SK-N-MC (cell line): ENCODE measurements around the gene MOV10L1.

Source experiments
- EZH2 ChIP-seq: fragments of 200-600 bp; sonication (generic); IDR thresholded peaks from one replicate; pipeline ENCODE4 v1.6.1; 2017; ENCODE audit warnings: antibody characterized with exemption
- FOXP2 ChIP-seq: optimal IDR thresholded peaks from 2 replicates; pipeline ENCODE3; 2011; ENCODE audit warnings: mild to moderate bottlenecking, moderate library complexity; ENCODE audit not compliant: insufficient read depth; ENCODE audit errors: extremely low read length, control extremely low read depth
- POLR2AphosphoS5 ChIP-seq: IDR thresholded peaks from 2 replicates; pipeline ENCODE4 v1.6.1; 2012; ENCODE audit warnings: mild to moderate bottlenecking, low read depth, low read length, borderline replicate concordance

GRCh38 chr22:50171319-50171964 lies 81.6 kb downstream of the MOV10L1 start:
- TF ChIP-seq EZH2 (no peak), POLR2AphosphoS5 (no peak), FOXP2 (no peak)
